OCI-LY3 (cell line): Measurements from ENCODE around the gene AKNAD1.
"Not testable (repeated sequence)": the region's sequence is repeated elsewhere in the genome, so short reads cannot be mapped to it uniquely, and the experiment has no call there.

ENCODE experiments used
- EZH2phosphoT487 ChIP-seq: fragments of 200-600 bp; shearing (Covaris generic); IDR thresholded peaks from 2 replicates; pipeline ENCODE4 v1.6.1; 2018; ENCODE audit warnings: antibody characterized with exemption, mixed run types, low read depth
- TF ChIP-seq, protein P1 (sequence below): fragments of 200-600, 300-600 bp; sonication (generic); IDR thresholded peaks from 2 replicates; pipeline ENCODE4 v1.5.1; 2014; ENCODE audit warnings: antibody characterized with exemption, low read length, low read depth

DNA sequence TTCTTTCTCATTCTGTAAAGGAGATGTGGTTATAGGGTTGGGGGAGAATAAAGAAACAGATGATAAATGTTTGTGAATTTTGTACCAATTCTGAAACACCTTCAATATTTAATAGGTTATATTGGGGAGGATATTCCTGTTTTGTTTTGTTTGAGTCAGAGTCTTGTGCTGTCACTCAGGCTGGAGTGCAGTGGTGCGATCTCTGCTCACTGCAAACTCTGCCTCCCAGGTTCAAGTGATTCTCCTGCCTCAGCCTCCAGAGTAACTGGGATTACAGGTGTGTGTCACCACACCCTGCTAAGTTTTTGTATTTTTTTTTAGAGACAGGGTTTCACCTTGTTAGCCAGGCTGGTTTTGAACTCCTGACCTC is 75.3 kb downstream of the AKNAD1 start:
- TF ChIP-seq, protein P1, sequence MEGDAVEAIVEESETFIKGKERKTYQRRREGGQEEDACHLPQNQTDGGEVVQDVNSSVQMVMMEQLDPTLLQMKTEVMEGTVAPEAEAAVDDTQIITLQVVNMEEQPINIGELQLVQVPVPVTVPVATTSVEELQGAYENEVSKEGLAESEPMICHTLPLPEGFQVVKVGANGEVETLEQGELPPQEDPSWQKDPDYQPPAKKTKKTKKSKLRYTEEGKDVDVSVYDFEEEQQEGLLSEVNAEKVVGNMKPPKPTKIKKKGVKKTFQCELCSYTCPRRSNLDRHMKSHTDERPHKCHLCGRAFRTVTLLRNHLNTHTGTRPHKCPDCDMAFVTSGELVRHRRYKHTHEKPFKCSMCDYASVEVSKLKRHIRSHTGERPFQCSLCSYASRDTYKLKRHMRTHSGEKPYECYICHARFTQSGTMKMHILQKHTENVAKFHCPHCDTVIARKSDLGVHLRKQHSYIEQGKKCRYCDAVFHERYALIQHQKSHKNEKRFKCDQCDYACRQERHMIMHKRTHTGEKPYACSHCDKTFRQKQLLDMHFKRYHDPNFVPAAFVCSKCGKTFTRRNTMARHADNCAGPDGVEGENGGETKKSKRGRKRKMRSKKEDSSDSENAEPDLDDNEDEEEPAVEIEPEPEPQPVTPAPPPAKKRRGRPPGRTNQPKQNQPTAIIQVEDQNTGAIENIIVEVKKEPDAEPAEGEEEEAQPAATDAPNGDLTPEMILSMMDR = not testable (repeated sequence)
- TF ChIP-seq EZH2phosphoT487 = not testable (repeated sequence)
